HepG2 (cell line): Measurements from ENCODE around the gene TRIM31. TPM values are rescaled to one million over a fixed set of nuclear protein-coding genes. Genes with fewer than 3 reads are reported as not detected.

Experiments used
- ARID2 ChIP-seq: sonication (generic); formaldehyde crosslinking; IDR thresholded peaks from 2 replicates; pipeline ENCODE4 v1.8.1; 2022; ENCODE audit warnings: mild to moderate bottlenecking, missing genetic modification reagents, borderline replicate concordance
- FIP1L1 ChIP-seq: fragments of 200-400 bp; formaldehyde crosslinking; IDR thresholded peaks from 2 replicates; pipeline ENCODE4 v1.6.1; 2018; ENCODE audit warnings: low read depth, mild to moderate bottlenecking, low read length, moderate library complexity, borderline replicate concordance; ENCODE audit not compliant: insufficient read depth
- FOXK2 ChIP-seq: fragments of 450-650 bp; IDR thresholded peaks from 2 replicates; pipeline ENCODE4 v1.6.1; 2016
- GFI1 ChIP-seq: sonication (generic); formaldehyde crosslinking; IDR thresholded peaks from 2 replicates; pipeline ENCODE4 v1.5.0; 2020; ENCODE audit warnings: missing genetic modification reagents, mild to moderate bottlenecking, borderline replicate concordance
- GPN1 ChIP-seq: sonication (generic); formaldehyde crosslinking; IDR thresholded peaks from 2 replicates; pipeline ENCODE4 v1.5.1; 2020; ENCODE audit warnings: missing genetic modification reagents, borderline replicate concordance
- HOXA7 ChIP-seq: sonication (generic); formaldehyde crosslinking; IDR thresholded peaks from 2 replicates; pipeline ENCODE4 v1.8.1; 2022; ENCODE audit warnings: mild to moderate bottlenecking, missing genetic modification reagents, moderate library complexity
- IKZF4 ChIP-seq: sonication (generic); formaldehyde crosslinking; IDR thresholded peaks from 2 replicates; pipeline ENCODE4 v1.5.1; 2020; ENCODE audit warnings: borderline replicate concordance, mild to moderate bottlenecking, low read depth, missing genetic modification reagents; ENCODE audit errors: not compliant biosample characterization
- IRX3 ChIP-seq: sonication (generic); formaldehyde crosslinking; IDR thresholded peaks from 2 replicates; pipeline ENCODE4 v1.8.1; 2023; ENCODE audit warnings: mild to moderate bottlenecking, low read depth, missing genetic modification reagents, borderline replicate concordance
- LCORL ChIP-seq, 2 experiments: fragments of 450-650 bp in 1 of 2; sonication (generic) in 1 of 2; formaldehyde crosslinking in 1 of 2; IDR thresholded peaks; 2 replicates each; pipeline versions ENCODE4 v1.5.0 to v1.6.1; 2017 to 2020; ENCODE audit warnings: antibody characterized with exemption in 1 of 2, missing genetic modification reagents in 1 of 2
- MEIS2 ChIP-seq: sonication (generic); formaldehyde crosslinking; IDR thresholded peaks from 2 replicates; pipeline ENCODE4 v1.9.0; 2021; ENCODE audit warnings: mild to moderate bottlenecking, missing genetic modification reagents
- PLRG1 ChIP-seq: fragments of 450-650 bp; conservative IDR thresholded peaks from 2 replicates; pipeline ENCODE4 v1.6.1; 2016
- PRMT3 ChIP-seq: sonication (generic); formaldehyde crosslinking; IDR thresholded peaks from 2 replicates; pipeline ENCODE4 v1.8.1; 2022; ENCODE audit warnings: low read depth, mild to moderate bottlenecking, moderate library complexity, missing genetic modification reagents, borderline replicate concordance
- RBM22 ChIP-seq: fragments of 200-400 bp; formaldehyde crosslinking; optimal IDR thresholded peaks from 2 replicates; pipeline ENCODE3; 2017; ENCODE audit warnings: mild to moderate bottlenecking, low read length, moderate library complexity
- REXO4 ChIP-seq: sonication (generic); formaldehyde crosslinking; IDR thresholded peaks from 2 replicates; pipeline ENCODE4 v1.8.0; 2022; ENCODE audit warnings: missing genetic modification reagents, mild to moderate bottlenecking, borderline replicate concordance
- SMC3 ChIP-seq: IDR thresholded peaks from 2 replicates; pipeline ENCODE4 v1.6.1; 2011; ENCODE audit warnings: low read length, improper control_type of control experiment
- TGIF2 ChIP-seq: IDR thresholded peaks from 2 replicates; pipeline ENCODE4 v1.6.1; 2016; ENCODE audit warnings: control low read depth, missing compliant biosample characterization
- XBP1 ChIP-seq: sonication (generic); formaldehyde crosslinking; IDR thresholded peaks from 2 replicates; pipeline ENCODE4 v1.5.0; 2020; ENCODE audit warnings: missing genetic modification reagents
- ZNF547 ChIP-seq: sonication (generic); formaldehyde crosslinking; IDR thresholded peaks from 2 replicates; pipeline ENCODE4 v1.5.1; 2020; ENCODE audit warnings: mild to moderate bottlenecking, missing genetic modification reagents
- ZNF709 ChIP-seq: sonication (generic); formaldehyde crosslinking; IDR thresholded peaks from 2 replicates; pipeline ENCODE4 v1.5.0; 2020; ENCODE audit warnings: mild to moderate bottlenecking, missing genetic modification reagents
- polyA plus RNA-seq, 8 experiments: library from polyadenylated mRNA; depleted of rRNA in 3 of 8; stranded (reverse) in 7 of 8; unstranded in 1 of 8; fragments of >200 nt; fragmentation: Illumina TruSeq in 4 of 8; extraction: Trizol in 4 of 8; gene quantifications; 2 replicates each; pipeline versions ENCODE4 v1.2.1 to v1.2.3, GENCODE V29; 2011 to 2016; ENCODE audit warnings: low read depth in 4 of 8, missing spikeins in 1 of 8, mixed read lengths in 1 of 8; ENCODE audit not compliant: insufficient read depth in 1 of 8
- total RNA-seq, 5 experiments: library from RNA; depleted of rRNA; stranded (reverse); fragments of >200 nt; fragmentation: Illumina TruSeq; extraction: Trizol; gene quantifications; 2 replicates each; pipeline ENCODE4 v1.2.3, GENCODE V29; 2016; ENCODE audit warnings: low read depth in 1 of 5
- TF ChIP-seq, protein P1 (sequence below): sonication (generic); formaldehyde crosslinking; IDR thresholded peaks from 2 replicates; pipeline ENCODE4 v1.4.0; 2020; ENCODE audit warnings: missing genetic modification reagents, borderline replicate concordance
- TF ChIP-seq, protein P2 (sequence below): sonication (generic); formaldehyde crosslinking; conservative IDR thresholded peaks from 2 replicates; pipeline ENCODE4 v1.8.1; 2023; ENCODE audit warnings: missing genetic modification reagents
- TF ChIP-seq, protein P3 (sequence below): sonication (generic); formaldehyde crosslinking; conservative IDR thresholded peaks from 2 replicates; pipeline ENCODE4 v1.5.0; 2020; ENCODE audit warnings: missing genetic modification reagents

TRIM31 gene
- total and polyA plus RNA-seq, 2 of the 13 experiments (the other 11 are each of a cell fraction or from before 2014, with no cell fraction given), result 0.13 to 0.51 TPM

DNA sequence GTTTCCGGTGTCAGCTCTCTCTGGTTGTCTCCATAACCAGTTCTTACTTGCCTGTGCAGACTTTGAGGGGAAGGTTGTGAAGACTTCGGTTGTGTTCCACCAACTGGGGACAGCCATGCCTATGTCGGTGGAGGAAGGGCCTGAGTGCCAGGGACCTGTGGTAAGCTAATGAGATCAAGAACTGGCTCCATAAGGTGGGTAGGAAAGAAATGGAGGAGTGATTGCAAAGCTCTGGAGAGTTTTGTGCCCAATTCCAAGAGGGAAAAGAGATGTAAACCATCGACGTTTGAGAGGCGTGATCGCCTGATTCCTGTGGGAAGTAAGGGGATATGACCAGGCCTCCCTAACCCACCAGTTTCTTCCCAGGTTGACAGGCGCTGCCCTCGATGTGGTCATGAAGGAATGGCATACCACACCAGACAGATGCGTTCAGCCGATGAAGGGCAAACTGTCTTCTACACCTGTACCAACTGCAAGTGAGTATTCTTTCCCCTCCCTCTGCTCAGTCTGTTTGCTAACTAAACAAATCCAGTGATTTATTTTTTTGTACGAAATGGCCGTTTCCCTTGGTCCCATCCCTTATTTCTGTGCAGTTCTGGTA is 50.9 kb downstream of the TRIM31 start (continued):
- TF ChIP-seq, protein P1, sequence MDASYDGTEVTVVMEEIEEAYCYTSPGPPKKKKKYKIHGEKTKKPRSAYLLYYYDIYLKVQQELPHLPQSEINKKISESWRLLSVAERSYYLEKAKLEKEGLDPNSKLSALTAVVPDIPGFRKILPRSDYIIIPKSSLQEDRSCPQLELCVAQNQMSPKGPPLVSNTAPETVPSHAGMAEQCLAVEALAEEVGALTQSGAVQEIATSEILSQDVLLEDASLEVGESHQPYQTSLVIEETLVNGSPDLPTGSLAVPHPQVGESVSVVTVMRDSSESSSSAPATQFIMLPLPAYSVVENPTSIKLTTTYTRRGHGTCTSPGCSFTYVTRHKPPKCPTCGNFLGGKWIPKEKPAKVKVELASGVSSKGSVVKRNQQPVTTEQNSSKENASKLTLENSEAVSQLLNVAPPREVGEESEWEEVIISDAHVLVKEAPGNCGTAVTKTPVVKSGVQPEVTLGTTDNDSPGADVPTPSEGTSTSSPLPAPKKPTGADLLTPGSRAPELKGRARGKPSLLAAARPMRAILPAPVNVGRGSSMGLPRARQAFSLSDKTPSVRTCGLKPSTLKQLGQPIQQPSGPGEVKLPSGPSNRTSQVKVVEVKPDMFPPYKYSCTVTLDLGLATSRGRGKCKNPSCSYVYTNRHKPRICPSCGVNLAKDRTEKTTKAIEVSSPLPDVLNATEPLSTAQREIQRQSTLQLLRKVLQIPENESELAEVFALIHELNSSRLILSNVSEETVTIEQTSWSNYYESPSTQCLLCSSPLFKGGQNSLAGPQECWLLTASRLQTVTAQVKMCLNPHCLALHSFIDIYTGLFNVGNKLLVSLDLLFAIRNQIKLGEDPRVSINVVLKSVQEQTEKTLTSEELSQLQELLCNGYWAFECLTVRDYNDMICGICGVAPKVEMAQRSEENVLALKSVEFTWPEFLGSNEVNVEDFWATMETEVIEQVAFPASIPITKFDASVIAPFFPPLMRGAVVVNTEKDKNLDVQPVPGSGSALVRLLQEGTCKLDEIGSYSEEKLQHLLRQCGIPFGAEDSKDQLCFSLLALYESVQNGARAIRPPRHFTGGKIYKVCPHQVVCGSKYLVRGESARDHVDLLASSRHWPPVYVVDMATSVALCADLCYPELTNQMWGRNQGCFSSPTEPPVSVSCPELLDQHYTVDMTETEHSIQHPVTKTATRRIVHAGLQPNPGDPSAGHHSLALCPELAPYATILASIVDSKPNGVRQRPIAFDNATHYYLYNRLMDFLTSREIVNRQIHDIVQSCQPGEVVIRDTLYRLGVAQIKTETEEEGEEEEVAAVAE, result no peak
- TF ChIP-seq IRX3 (CRISPR knock-in tag) (no peak), XBP1 (CRISPR knock-in tag) (no peak), FOXK2 (no peak), GPN1 (CRISPR knock-in tag) (no peak), REXO4 (CRISPR knock-in tag) (no peak), PLRG1 (no peak), MEIS2 (CRISPR knock-in tag) (no peak), ZNF709 (no peak), ZNF547 (CRISPR knock-in tag) (no peak), SMC3 (no peak), IKZF4 (no peak), GFI1 (CRISPR knock-in tag) (peak; percentile 96), PRMT3 (CRISPR knock-in tag) (no peak), LCORL (IDR thresholded peaks at IDR 0.05) (no peak), LCORL (CRISPR knock-in tag; IDR thresholded peaks at IDR 0.05) (no peak), TGIF2 (CRISPR knock-in tag) (peak; percentile 81; the same call in 1 of the 2 replicates), ARID2 (CRISPR knock-in tag) (0 out of 2 replicates have a peak, but pooled peaks have one; percentile 63), FIP1L1 (no peak), RBM22 (no peak), HOXA7 (CRISPR knock-in tag) (no peak)
- TF ChIP-seq, protein P2, sequence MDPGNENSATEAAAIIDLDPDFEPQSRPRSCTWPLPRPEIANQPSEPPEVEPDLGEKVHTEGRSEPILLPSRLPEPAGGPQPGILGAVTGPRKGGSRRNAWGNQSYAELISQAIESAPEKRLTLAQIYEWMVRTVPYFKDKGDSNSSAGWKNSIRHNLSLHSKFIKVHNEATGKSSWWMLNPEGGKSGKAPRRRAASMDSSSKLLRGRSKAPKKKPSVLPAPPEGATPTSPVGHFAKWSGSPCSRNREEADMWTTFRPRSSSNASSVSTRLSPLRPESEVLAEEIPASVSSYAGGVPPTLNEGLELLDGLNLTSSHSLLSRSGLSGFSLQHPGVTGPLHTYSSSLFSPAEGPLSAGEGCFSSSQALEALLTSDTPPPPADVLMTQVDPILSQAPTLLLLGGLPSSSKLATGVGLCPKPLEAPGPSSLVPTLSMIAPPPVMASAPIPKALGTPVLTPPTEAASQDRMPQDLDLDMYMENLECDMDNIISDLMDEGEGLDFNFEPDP (CRISPR knock-in tag), result 0 out of 2 replicates have a peak, but pooled peaks have one; percentile 82
- TF ChIP-seq, protein P3, sequence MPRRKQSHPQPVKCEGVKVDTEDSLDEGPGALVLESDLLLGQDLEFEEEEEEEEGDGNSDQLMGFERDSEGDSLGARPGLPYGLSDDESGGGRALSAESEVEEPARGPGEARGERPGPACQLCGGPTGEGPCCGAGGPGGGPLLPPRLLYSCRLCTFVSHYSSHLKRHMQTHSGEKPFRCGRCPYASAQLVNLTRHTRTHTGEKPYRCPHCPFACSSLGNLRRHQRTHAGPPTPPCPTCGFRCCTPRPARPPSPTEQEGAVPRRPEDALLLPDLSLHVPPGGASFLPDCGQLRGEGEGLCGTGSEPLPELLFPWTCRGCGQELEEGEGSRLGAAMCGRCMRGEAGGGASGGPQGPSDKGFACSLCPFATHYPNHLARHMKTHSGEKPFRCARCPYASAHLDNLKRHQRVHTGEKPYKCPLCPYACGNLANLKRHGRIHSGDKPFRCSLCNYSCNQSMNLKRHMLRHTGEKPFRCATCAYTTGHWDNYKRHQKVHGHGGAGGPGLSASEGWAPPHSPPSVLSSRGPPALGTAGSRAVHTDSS, result no peak
